Measurements from ENCODE around the gene AP2A1.

DNA sequence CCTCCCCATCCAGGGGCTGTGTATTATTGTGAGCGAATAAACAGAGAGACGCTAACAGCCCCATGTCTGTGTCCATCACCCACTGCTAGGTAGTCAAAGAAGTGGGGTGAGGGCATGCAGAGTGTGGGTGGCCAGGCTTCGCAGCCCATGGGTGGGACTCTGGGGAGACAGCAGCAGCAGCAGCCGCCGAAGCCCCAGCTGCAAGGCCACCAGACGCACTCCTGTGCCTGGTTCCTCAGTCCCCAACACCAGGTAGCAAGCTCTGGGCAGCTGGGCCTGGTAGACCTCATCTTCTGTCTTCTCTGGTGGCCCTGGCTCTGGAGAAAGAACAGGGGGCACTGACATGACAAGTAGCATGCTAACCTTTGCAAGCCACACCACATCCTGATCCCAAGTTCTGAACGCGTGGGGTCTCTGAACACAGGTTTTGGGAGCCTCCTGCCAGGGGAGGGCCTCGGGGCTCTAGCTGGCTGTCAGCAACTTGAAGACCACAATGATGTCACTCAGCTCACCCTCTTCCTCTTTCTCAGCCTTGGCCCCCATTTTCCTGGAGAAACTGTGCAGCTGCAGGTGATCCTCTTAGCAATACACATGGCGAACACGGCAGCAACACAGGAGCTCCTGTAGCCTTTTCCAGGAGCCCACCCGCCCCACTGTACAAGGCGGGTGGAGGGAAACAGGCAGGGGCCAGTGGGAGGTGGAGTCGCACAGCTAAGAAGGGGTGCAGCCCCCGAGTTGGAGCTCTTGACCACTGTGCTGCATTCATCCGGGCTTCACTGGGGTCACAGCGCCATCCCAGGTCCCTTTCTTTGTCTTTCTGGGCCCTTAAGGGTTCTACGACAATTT is 40.5 kb downstream of the AP2A1 start:
- TF ChIP-seq, protein P1, sequence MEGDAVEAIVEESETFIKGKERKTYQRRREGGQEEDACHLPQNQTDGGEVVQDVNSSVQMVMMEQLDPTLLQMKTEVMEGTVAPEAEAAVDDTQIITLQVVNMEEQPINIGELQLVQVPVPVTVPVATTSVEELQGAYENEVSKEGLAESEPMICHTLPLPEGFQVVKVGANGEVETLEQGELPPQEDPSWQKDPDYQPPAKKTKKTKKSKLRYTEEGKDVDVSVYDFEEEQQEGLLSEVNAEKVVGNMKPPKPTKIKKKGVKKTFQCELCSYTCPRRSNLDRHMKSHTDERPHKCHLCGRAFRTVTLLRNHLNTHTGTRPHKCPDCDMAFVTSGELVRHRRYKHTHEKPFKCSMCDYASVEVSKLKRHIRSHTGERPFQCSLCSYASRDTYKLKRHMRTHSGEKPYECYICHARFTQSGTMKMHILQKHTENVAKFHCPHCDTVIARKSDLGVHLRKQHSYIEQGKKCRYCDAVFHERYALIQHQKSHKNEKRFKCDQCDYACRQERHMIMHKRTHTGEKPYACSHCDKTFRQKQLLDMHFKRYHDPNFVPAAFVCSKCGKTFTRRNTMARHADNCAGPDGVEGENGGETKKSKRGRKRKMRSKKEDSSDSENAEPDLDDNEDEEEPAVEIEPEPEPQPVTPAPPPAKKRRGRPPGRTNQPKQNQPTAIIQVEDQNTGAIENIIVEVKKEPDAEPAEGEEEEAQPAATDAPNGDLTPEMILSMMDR (IDR thresholded peaks at IDR 0.05 in 4 of 5, conservative IDR thresholded peaks at IDR 0.05 in 1 of 5): no peak
- TF ChIP-seq POLR2A (IDR thresholded peaks at IDR 0.05): no peak
